WI38 (cell line): ENCODE data around the gene LY6G5C.

Experiments
- H3K4me3 ChIP-seq: 2 replicates; pipeline ENCODE4 v1.5.1; 2011; ENCODE audit warnings: low read depth, mild to moderate bottlenecking, control low read depth, low read length
- CTCF ChIP-seq: IDR thresholded peaks from 2 replicates; pipeline ENCODE4 v1.5.1; 2012; ENCODE audit warnings: low read depth, mild to moderate bottlenecking, control low read depth, low read length

The LY6G5C gene

GRCh38 chr6:31725502-31726350 is 44.9 kb upstream of the LY6G5C start:
- no peak for TF ChIP-seq CTCF
- no peak overlapping the region for H3K4me3 ChIP-seq

- no peak for TF ChIP-seq CTCF
- H3K4me3 ChIP-seq: no peak overlapping the region
These were observed 43.3 kb upstream of the LY6G5C start for GRCh38 chr6:31723980-31724691.

- H3K4me3 ChIP-seq: no peak within 1 kb of the TSS
- no peak for TF ChIP-seq CTCF
These were observed 42.5 kb upstream of the LY6G5C start, which contains the start of gene MPIG6B for GRCh38 chr6:31723245-31723979. TSS of gene MPIG6B (plus strand) at chr6:31723373. CDS start at chr6:31723384, 11 bp downstream.

GRCh38 chr6:31722173-31722572 is 41.3 kb upstream of the LY6G5C start:
- no peak for TF ChIP-seq CTCF
- H3K4me3 ChIP-seq: no peak overlapping the region

GRCh38 chr6:31721351-31722020 is 40.6 kb upstream of the LY6G5C start, which contains the start of gene LY6G6C:
TSS of gene LY6G6C (minus strand) at chr6:31721746. CDS start at chr6:31721679, 67 bp downstream.
- TF ChIP-seq CTCF: no peak
- no peak within 1 kb of the TSS for H3K4me3 ChIP-seq

GRCh38 chr6:31720196-31720770 is 39.4 kb upstream of the LY6G5C start:
- no peak overlapping the region for H3K4me3 ChIP-seq
- no peak for TF ChIP-seq CTCF
